Putamen (tissue), 1 donor: Measurements from ENCODE around the gene GNAZ.
"Not testable (repeated sequence)": the region's sequence is repeated elsewhere in the genome, so short reads cannot be mapped to it uniquely, and the experiment has no call there.

ENCODE experiments used
- DNase-seq: peaks from one replicate; pipeline ENCODE4 v3.0.0-alpha.2; 2016; ENCODE audit warnings: low spot score

GNAZ gene

DNA sequence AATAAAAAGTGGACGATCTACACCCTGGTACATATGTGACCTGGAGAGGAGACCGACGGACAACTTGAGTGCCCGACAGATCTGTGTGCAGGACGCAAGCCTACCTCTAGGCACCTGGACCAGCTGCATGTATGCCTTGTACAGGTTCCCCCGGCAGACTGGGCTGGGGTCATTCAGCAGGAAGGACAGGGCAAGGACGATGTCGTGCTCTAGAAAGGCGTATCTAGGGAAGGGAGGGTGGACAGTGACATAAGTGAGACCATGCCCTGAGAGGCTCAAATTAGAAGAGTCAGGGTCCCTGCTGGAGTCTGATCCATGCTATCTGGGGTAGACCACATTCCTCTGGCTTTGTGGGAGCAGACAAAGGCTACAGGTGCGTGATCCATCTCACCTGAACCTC lies 63.6 kb downstream of the GNAZ start:
- DNase-seq: no peak

GRCh38 chr22:23136991-23137390 lies 66.7 kb downstream of the GNAZ start:
- not testable (repeated sequence) for DNase-seq

GRCh38 chr22:23137468-23137867 lies 67.1 kb downstream of the GNAZ start:
- no peak for DNase-seq

GRCh38 chr22:23137905-23138561 lies 67.7 kb downstream of the GNAZ start:
- DNase-seq: no peak

DNA sequence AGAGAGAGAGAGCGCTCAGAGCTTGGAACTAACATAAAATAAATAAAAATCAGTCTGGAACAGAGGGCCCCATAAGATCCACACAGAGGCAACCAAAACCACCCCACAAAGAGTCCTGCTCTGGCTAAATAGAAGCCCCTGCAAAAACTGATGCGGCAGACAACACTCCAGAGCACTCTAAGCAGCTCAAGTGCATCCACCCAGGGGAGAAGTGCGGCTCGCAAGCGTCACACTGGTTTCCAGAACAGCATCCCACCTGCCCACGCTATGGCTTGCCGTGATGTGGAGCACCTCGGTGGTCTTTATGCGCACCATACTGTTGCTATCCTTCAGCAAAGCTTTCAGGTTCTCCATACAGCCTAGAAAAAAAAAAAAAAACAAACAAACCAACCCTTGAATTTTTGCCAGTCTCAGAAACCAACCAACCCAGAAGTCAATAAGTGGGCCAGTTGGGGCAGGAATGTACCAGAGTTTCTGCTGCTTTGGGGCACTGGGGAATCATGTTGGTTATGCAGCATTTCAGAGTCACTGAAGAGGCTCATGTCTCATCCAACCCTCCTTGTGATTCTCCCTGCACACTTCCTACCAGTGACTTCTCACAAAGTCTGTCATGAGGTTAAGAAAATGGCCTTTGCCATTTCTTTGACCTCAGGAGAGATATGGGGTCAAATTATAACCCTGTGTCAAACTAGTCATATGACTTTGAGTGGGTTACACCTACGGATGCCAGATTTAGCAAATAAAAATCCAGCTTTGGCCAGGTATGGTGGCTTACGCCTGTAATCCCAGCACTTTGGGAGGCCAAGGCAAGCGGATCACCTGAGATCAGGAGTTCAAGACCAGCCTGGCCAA lies 68.5 kb downstream of the GNAZ start:
- no peak for DNase-seq

- DNase-seq: no peak
Observed at GRCh38 chr22:23140385-23140784, 70.1 kb downstream of the GNAZ start.

- DNase-seq: no peak
Observed at GRCh38 chr22:23142546-23143105, 72.3 kb downstream of the GNAZ start.

- no peak for DNase-seq
Observed at GRCh38 chr22:23143119-23143518, 72.8 kb downstream of the GNAZ start.

DNA sequence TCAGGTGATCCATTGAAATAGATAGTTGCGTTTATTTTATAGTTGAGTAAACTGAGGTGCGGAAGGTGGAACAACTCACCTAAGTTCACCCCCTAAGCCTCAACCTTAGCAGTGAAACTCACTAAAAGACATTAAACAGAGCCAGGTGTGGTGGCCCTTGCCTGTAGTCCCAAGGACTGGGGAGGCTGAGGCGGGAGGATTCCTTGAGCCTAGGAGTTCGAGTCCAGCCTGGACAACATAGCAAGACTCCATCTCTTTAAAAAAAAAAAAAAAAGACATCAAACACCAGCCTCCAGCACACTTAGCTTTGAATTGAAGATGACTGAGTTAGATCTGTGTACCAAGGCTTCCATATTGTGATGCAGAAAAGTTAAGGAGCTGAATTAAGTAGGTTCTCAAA lies 74.1 kb downstream of the GNAZ start:
- DNase-seq: no peak

GRCh38 chr22:23144932-23145877 lies 74.9 kb downstream of the GNAZ start, which contains the start of gene RAB36:
TSS of gene RAB36 (plus strand) at chr22:23145477. CDS start at chr22:23146617, 1,140 bp downstream.
- peak; percentile 92 for DNase-seq

DNA sequence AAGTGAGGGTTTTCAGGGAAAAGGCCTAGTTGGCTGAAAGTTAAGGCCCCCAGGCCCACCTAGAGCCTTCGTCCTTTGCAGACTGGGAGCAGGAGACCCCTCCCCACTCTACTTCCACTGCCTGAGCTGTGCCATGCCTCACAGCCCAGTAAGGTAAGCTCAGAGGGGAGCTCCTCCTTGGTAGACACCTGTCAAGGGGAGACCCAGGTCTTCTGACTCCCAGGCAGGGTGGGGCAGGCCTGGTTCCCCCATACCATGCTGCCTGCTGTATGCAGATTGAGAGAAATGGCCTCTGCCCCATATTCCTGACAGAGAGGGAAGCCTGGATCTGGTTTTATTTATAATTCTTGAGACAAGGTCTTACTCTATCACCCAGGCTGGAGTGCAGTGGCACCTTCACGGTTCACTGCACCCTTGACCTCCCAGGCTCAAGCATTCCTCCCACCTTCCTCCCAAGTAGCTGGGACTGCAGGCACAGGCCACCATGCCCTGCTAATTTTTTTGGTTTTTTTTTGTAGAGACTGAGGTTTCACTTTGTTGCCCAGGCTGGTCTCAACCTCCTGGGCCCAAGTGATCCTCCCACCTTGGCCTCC lies 75.7 kb downstream of the GNAZ start:
- no peak for DNase-seq

DNA sequence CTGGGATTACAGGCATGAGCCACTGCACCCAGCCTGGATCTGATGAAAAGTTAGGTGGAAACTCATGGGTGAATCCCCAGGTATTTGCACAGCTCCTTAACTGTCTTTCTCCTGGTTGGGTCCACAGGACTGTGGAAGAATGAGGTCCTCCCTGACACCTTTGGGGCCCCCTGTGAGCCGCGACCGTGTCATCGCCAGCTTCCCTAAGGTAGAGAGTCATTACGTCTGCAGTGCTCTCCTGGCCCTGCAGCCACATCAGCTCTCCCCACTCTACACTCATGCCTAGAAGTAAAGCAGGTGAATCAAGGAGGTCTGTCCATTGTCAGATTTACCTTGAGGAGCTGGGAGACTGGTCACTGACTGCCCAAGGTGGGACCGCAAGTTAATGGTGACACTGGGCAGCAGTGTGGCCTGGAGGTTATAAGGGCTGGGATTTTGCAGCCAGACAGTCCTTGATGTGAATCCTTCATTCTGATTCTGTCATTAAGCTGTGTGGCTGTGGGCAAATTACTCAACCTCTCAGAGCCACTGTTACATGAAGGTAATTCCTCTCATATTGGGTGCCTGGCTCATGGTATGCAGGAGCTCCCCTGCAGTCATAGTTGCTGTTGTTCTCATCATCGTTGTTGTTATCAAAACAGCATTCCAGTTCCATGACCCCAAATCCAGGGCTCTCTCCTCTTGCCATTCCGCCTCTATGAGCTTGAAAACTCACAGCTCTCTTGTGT lies 76.3 kb downstream of the GNAZ start:
- DNase-seq: no peak

DNA sequence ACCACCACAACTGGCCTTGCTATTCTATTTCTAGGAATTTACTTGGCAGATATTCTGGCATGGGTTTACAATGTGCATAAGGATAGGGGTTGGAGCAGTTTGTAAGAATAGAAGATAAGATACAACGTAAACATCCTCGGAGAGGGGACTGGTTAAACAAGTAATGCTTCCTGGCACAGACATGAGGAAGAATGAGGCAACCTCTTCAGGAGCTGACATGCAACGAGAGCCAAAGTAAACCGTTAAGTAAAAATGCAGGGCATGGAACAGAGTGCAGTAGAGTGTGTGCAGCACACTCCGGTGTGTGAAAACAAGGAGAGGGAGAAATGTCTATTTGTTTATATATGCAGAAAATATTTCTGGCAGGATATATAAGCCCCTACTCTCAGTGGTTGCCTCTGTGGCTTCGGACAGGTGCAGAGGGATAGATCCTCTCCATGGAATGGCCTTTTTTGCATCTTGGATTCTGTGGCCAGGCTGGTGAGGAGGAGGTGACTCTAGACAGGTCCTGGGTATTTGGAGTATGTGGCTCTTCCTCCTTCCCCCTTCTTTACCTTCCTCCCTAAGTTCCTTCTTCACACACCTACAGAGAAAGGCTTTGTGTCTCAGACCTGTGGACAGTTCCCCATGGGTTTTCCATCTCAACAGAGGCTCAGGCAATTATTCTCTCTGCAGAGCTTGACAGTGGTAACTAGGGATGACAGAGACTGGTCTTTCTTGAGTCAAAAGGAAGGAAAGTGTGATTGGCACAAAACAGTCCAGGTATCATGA lies 77.5 kb downstream of the GNAZ start:
- DNase-seq: no peak

- DNase-seq: no peak
Observed at GRCh38 chr22:23149743-23150238, 79.5 kb downstream of the GNAZ start.

DNA sequence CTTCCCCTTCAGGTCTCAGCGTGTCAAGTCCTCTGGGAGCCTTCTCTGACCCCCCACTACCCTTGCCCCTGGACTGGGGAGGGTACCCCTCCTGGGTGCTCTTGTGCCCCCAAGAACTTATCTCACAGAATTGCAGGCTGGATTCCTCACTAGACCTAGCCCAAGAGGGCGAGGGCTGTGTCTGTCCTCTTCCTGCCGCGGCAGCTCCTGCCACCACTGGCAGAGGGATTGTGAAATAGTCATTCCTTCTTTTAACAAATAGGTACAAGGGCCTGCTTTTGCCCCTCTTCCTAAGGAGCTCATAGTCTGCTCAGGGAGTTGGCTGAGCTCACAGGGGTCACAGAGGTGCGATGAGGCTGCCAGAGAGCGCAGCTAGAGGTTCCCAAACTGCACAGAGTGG lies 80.4 kb downstream of the GNAZ start:
- DNase-seq: no peak

DNA sequence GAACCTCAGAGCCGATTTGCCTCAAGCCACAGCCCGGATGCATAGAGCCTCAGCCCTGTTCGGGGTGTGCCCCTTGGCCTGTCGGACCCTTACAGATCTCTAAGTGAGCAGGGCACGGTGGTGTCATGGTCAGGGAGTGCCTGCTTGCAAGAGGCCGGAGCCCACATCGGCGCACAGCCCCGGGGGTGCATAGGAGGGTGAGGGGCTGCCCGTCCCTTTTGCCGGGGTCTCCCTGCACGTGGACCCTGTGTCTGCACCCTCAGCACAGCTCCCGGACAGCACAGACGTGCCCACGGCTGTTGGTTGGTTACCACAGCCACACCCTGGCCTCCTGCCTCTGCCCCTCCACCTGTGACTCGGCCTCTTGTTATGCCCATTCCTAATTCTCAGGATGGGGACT lies 81.5 kb downstream of the GNAZ start:
- DNase-seq: no peak

GRCh38 chr22:23152238-23153114 lies 82.2 kb downstream of the GNAZ start:
- DNase-seq: no peak

DNA sequence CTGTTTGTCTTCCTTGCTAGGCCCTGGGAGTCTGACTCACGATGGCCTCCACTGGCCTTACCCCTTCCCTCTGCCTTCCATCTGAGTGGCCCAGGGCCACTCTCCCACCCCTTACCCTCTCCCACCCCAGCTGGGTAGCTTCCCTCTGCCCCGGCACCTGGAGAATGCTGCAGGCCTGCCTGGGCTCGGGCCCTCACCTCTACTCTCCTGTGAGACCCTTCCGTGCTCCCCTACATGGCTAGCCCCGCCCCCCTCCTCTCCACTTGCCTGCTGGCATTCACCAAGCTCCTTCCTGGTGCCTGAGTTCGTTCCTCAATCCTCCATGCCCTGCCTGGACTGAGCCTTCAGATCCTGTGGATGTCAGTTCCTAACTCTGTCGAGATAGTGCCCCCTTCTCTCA lies 83.7 kb downstream of the GNAZ start:
- no peak for DNase-seq

DNA sequence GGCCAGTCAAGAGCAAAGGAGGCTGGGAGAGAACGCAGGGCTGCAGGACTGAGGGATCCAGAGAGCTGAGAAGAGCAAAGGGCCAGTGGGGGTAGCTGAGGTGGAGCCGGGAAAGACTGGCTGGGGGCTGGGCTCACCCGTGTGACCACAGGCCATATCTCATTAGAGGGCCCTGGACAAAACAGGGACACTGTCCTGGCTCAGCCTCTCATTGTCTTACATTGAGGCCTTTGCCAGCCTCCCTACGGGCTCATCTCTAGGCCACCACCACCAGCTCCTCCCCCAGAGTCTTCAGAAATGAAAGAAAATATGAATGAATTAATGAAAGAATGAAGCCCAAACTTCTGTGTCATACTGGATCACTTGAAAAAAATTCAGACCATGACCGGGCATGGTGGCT lies 84.1 kb downstream of the GNAZ start:
- no peak for DNase-seq
